Stimulated activated CD8-positive, alpha-beta memory T cell treated with anti-CD3 and anti-CD28 coated beads, Interleukin-7, amount 100 ng/mL, for 4 hours (primary cell): Measurements from ENCODE around the gene CNBD2.
"Not testable (repeated sequence)": the region's sequence is repeated elsewhere in the genome, so short reads cannot be mapped to it uniquely, and the experiment has no call there.

Experiments
- DNase-seq, 2 donors: peaks; one replicate each; pipeline ENCODE4 v3.0.0-alpha.2; 2020; ENCODE audit warnings: low read depth in 2 of 2

CNBD2 gene

GRCh38 chr20:35975576-35976373 is 7.4 kb downstream of the CNBD2 start:
- DNase-seq: no peak

GRCh38 chr20:35978041-35978513 is 9.7 kb downstream of the CNBD2 start:
- DNase-seq: no peak

- no peak for DNase-seq
These were observed 11.2 kb downstream of the CNBD2 start for GRCh38 chr20:35979544-35979943.

DNA sequence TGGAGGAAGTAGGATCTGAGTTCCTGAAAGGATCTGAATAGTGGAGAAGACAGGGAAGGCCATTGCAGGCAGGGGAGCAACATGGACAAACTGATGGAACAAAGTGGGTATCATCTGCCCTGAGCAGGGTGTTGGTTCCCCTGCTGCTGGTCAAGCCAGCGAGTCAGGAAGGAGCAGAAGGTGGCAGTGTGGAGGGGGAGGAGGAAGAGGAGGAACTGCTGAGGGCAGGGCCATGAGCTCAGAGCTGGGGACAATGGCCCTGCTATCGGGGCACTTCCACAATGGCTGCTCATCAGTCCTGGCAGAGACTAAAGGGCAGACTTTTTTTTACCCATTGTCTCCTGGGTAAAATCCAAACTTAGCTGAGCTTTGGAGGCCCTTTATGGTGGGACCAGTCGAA is 13.6 kb downstream of the CNBD2 start:
- DNase-seq: no peak

- DNase-seq: no peak
These were observed 16.0 kb downstream of the CNBD2 start for GRCh38 chr20:35984382-35984781.

DNA sequence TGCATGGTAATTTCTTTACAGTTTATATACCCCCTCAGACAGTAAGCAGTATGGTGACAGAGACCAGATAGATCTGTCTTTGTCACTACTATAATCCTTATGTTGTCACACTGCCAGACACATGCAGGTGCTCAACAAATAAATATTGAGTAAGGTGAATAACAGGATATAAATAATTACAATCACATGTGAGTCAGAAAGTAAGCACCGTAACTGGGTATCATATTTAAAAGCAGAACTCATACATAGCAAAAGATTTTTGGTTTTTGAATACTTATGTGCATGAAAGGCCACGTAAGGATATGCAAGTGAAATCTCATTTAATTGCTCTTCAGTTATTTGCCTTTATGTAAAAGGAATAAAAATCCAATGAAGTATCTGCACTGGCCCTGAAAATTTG is 17.4 kb downstream of the CNBD2 start:
- DNase-seq: no peak

GRCh38 chr20:35988910-35989463 is 20.6 kb downstream of the CNBD2 start:
- DNase-seq: no peak

- DNase-seq: no peak
These were observed 22.9 kb downstream of the CNBD2 start for GRCh38 chr20:35991142-35991771.

DNA sequence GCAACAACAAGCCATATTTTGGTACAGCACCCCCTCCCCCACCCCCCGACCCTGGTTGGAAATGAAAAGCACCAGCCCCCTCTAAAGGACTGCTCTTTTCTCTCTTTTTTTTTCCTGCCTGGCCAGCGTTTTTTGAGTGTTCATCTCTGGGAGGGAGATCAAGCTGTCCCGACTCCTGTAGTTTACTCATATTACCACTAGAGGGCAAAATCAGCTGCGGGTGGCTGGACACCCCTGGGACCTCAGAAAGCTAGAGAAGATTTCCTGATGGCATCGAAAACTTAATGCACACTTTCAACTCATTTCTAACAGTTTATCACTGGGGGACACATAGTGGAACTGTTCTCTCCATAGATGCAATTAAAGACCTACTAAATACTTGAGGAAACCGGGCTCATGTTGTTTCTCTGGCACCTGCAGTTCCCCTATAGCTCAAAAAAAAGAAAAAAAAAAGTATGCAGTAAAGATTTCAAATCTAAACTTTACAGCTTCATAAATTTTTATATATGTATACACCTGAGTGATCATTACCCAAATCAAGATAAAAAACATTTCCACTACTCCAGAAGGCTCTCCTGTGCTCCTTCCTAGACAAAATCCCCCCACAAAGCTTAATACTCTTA is 24.4 kb downstream of the CNBD2 start:
- DNase-seq: peak; percentile 6 to 29

GRCh38 chr20:35994994-35995453 is 26.6 kb downstream of the CNBD2 start:
- DNase-seq: peak; percentile 63 to 67

- DNase-seq: not testable (repeated sequence)
These were observed 28.1 kb downstream of the CNBD2 start for GRCh38 chr20:35996492-35996891.

- DNase-seq: not testable (repeated sequence)
These were observed 32.9 kb downstream of the CNBD2 start for GRCh38 chr20:36001331-36001730.

GRCh38 chr20:36002855-36003254 is 34.5 kb downstream of the CNBD2 start:
- DNase-seq: no peak

- no peak for DNase-seq
These were observed 35.7 kb downstream of the CNBD2 start for GRCh38 chr20:36004045-36004444.

- DNase-seq: no peak
These were observed 40.2 kb downstream of the CNBD2 start for GRCh38 chr20:36008461-36009035.

- no peak for DNase-seq
These were observed 41.7 kb downstream of the CNBD2 start for GRCh38 chr20:36010076-36010475.

GRCh38 chr20:36010825-36011224 is 42.4 kb downstream of the CNBD2 start:
- DNase-seq: no peak

DNA sequence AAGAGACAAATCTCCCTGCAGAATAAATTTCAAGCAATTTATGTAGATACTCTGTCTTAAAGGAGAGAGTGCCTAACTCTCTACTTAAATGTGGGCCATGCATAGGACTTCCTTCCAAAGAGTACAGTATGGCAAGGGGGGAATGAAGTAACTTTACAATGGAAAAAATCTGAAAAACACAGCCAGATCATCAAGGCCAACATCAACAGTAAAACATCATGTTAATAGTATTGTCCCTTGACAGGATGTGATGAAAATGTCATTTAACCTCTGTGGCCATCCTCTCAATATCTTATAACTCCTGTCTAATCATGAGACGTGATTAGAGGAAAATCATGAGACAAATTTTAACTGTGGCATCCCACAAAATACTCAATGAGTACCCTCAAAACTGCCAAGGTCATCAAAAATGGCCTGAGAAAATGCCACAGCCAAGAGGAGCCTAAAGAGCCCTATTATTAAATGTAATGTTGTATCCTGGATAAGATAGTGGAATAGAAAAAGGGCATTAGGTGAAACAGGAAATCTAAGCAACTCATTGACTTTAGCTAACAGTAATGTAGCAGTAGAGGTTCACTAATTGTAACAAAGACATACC is 47.5 kb downstream of the CNBD2 start:
- DNase-seq: no peak

GRCh38 chr20:36017048-36017951 is 48.9 kb downstream of the CNBD2 start:
- no peak for DNase-seq

- no peak for DNase-seq
These were observed 50.0 kb downstream of the CNBD2 start for GRCh38 chr20:36018208-36018988.
